HG03097 (cell line): ENCODE measurements around the gene TNRC18.
"Not testable (repeated sequence)": the region's sequence is repeated elsewhere in the genome, so short reads cannot be mapped to it uniquely, and the experiment has no call there.

ENCODE experiments used
- ATAC-seq: cut with Tn5 transposase; IDR thresholded peaks from one replicate; pipeline ENCODE4 v1.9.1; 2021; ENCODE audit not compliant: unreplicated experiment, low FRiP score

The TNRC18 gene

GRCh38 chr7:5330288-5330687 lies 93.3 kb downstream of the TNRC18 start:
- ATAC-seq, result no peak

- no peak for ATAC-seq
These were observed 98.7 kb downstream of the TNRC18 start for GRCh38 chr7:5324961-5325360.

GRCh38 chr7:5323800-5324781 lies 99.5 kb downstream of the TNRC18 start:
- ATAC-seq, result not testable (repeated sequence)

GRCh38 chr7:5322621-5323410 lies 100.8 kb downstream of the TNRC18 start:
- no peak for ATAC-seq

- no peak for ATAC-seq
These were observed 102.7 kb downstream of the TNRC18 start for GRCh38 chr7:5320802-5321396.

- no peak for ATAC-seq
These were observed 103.2 kb downstream of the TNRC18 start for GRCh38 chr7:5320391-5320790.

DNA sequence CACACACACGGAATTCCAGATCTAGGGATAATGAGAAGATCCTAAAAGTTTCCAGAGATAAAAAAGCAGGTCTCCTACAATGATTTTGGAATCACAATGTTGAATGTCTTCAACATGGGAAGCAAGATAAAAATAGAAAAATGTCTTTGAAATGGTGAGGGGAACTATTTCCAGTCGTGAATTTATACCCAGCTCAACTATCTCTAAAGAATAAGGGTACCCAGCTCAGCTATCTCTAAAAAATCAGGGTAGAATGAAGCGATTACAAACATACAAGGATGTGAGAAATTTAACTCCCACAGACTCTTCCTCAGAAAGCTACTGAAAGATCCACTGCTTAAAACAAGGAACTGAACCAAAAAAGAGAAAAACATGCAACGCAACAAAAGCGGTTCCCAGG lies 105.0 kb downstream of the TNRC18 start:
- ATAC-seq, result not testable (repeated sequence)

- no peak for ATAC-seq
These were observed 107.9 kb downstream of the TNRC18 start for GRCh38 chr7:5315761-5316160.

DNA sequence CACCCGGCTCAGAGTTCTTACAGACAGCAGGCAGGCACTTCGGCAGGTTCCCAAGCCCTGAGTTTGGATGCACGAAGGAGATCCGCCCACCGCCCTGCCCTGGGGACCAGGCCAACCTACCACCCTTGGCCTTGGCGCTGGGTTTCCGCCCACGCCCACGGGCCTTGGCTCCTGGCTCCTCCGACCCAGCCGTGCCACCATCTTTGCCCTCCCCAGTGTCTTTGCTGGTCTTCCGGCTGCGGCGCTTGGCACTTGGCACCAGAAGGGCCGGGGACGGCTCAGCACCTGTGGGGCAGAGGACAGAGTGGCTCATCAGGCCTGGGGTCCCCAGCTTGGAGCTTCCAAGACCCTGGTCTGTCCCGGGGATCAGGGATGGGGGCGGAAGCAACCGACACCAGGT lies 108.8 kb downstream of the TNRC18 start:
- no peak for ATAC-seq

GRCh38 chr7:5313076-5313885 lies 110.4 kb downstream of the TNRC18 start:
- not testable (repeated sequence) for ATAC-seq

DNA sequence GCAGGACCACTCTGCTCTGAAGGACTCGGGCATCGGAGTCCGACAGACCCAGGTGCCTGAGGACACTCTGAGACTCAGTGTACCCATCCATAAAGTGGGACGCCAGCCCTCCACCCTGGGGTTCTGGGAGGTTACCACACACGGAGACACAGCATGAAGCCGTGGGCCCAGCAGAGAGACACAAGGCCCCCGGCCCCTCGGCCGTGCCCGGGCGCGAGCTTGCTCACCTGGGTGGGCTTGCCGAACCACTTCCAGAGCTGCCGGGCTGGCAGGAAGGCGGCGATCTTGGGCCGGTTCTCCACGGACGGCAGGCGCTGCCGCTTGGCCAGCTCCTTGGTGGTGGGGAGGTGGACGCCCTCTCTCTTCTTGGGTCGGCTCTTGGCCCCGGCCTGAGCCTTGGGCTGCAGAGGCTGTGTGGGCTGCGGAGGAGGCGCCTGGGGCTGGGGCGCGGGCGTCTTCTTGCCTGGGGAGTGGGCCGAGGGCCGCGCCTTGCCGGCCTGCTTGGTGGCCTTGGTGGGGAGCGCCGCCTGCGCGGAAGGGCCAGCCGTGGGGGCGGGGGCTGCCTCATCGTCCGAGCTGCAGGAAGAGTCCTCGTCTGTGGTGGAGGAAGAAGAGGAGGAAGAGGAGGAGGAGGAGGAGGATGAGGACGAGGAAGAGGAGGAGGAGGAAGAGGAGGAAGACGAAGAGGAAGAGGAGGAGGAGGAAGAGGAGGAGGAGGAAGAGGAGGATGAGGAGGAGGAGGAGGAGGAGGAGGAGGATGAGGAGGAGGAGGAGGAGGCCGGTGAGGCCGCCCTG lies 111.2 kb downstream of the TNRC18 start:
- ATAC-seq, result not testable (repeated sequence)

DNA sequence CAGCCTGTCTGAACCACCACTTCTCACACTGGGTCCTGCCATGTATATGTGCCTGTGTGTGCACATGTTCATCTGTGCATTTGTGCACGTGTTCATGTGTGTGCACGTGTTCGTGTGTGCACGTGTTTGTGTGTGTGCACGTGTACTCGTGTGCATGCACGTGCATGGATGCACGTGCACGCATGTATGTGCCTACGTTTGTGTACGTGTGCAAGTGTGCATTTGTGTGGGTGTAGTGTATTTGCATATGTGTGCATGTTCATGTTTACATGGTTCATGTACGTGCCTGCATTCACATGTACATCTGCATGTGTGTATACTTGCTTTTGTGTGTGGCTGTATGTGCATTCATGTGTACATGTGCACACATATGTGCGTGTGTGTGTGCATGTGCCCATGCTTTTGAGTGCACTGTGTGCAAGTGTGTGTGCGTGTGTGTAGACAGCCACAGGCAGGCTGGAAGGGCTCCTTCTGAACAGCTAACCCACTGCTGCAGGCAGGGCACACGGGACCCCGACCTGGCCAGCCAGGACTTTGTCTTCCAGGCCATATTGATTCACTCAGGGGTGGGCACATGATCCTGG lies 112.7 kb downstream of the TNRC18 start:
- ATAC-seq, result no peak

DNA sequence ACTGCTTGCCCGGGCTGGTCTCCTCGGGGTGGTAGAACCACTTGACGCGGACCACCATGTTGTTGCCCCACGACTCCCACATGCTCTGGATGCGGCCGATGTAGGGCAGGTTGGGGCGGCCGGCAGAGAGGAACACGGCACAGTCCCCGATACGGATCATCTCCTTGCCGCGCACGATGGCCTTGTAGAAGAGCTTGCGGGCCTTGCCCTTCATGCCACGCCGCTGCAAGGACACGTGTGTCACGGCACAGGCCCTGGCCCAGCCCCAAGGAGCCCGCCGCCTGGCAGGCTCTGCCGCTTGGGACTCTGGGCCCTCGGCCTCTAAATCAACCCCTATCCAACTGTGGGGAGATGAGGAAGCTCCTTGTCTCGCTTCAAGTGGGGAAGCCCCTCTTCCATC lies 114.5 kb downstream of the TNRC18 start:
- no peak for ATAC-seq

DNA sequence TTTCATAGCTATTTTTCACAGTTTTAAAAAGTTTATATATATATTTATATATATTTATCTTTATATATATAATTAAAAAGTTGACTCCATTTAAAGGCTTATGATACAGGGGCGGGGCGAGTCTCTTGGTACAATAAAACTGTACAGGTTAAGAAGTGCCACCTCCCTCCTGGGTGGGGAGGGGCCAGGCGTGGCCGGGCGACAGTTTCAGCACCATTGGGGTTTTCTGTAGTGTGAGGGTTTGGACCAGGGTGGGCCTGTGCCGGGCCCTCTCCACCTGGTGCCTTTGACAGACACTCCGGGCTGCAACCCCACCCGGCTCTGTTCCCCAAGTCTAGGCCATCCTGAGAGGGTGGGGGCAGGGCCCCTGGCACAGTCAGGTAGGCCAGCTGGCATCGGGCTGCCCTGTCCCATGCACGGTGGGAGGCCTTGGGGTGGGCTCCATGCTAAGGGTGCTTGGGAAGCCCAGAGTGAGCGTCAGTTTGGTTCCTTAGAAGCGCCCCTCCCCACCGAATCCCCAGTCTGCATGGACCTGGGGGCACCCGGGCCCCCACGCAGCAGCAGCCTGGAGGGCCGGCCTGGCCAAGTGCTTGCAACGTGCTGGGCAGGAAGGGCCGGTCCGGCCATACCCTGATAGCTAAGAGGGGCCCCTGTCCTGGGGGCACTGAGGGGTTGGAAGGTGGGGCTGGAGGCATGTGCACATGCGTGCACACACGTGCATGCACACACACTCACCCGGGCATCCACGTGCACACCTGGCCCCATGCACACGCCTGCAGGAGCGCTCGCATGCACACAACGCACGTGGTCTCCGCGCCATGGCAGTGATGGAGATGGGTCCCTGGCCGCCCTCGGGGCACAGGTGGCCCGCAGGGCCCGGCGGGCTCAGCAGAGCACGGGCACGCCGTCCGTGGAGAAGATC lies 116.2 kb downstream of the TNRC18 start:
- ATAC-seq, result not testable (repeated sequence)

DNA sequence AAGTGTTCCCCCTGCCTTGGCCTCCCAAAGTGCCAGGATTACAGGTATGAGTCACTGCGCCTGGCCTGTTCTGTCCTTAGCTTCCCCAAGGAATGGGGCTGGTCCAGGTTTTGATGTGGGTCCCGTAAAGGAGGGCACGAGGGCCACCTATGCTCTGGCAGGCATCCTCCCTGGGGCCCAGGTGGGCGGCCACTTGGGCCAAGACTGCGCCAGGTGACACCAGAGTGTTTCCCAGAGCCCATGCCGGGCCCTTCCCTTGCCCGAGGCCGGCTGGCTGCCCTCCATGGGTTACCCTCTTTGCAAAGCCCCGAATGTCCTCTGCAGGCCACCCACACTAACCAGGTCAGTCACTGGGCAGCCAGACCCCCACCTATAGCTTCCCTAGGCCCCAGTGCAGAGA lies 118.6 kb downstream of the TNRC18 start:
- not testable (repeated sequence) for ATAC-seq

GRCh38 chr7:5303591-5304505 lies 119.8 kb downstream of the TNRC18 start:
- ATAC-seq, result no peak

DNA sequence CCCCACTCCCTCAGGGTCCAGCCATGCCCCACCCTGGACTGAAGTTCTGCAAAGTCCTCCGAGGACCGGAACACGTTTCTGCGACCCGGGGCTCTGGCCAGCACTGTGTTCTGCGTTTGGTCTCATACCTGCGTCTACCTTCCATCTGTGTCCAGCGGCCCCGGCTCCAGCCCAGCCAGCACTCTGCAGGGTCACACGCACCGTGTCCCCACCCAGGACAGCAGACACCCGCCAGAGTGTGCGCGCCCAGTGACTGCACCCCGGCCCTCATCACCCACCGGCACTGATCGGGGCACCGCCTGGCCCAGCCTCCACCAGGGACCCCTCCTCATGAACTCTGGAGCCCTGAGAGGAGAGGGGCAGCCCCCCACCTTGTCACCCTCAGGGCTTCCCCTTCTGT lies 120.6 kb downstream of the TNRC18 start:
- ATAC-seq, result no peak
